Smooth muscle cell of the brain vasculature (primary cell): Measurements from ENCODE around the gene ZNF19.
"Not testable (repeated sequence)": the region's sequence is repeated elsewhere in the genome, so short reads cannot be mapped to it uniquely, and the experiment has no call there.

ENCODE experiments used
- DNase-seq: peaks from one replicate; pipeline ENCODE4 v3.0.0-alpha.2; 2012; ENCODE audit warnings: low read depth, low spot score

Gene ZNF19

DNA sequence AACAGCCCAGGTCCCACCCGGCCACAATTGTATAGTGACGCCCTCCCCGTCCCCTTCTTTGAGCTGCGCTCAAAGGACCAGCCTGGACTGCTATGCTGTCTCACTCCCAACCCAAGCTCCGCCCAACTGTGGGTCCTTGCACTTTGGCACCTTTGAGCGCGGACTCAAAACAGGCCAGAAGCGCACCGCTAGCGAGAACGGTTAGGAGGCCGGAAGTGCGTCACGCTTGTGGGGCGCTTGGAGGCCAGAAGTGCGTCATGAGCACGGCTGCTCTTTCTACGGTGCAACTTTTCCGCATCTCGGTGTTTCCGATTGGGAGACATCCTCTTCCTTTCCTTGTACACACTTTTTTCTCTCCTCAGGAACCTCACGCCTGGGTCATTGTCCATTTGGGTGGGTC lies at the start of gene ZNF19:
ZNF19 (minus strand) TSS at position 203 of the 400 bp plus-strand sequence. CDS start 7,210 bp downstream, outside the sequence.
- DNase-seq: no peak

DNA sequence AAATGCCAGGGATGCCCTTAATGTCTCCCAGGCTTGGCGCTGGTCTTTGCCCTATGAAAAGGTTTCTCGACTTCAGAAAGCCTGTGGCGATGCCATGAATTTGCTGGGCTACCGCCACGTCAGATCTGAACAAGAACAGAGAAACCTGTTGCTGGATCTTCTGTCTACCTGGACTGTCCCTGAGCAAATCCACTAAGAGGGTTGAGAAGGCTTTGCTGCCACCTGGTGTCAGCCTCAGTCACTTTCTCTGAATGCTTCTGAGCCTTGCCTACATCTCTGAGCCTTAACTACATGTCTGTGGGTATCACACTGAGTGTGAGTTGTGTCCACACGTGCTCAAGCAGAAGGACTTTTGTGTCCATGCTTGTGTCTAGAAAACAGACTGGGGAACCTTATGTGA lies 48.5 kb upstream of the ZNF19 start:
- no peak for DNase-seq

DNA sequence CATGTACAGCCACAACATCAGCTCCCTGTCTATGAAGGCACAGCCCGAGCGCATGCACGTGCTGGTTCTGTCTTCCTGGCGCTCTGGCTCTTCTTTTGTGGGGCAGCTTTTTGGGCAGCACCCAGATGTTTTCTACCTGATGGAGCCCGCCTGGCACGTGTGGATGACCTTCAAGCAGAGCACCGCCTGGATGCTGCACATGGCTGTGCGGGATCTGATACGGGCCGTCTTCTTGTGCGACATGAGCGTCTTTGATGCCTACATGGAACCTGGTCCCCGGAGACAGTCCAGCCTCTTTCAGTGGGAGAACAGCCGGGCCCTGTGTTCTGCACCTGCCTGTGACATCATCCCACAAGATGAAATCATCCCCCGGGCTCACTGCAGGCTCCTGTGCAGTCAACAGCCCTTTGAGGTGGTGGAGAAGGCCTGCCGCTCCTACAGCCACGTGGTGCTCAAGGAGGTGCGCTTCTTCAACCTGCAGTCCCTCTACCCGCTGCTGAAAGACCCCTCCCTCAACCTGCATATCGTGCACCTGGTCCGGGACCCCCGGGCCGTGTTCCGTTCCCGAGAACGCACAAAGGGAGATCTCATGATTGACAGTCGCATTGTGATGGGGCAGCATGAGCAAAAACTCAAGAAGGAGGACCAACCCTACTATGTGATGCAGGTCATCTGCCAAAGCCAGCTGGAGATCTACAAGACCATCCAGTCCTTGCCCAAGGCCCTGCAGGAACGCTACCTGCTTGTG lies 47.8 kb upstream of the ZNF19 start:
- no peak for DNase-seq

DNA sequence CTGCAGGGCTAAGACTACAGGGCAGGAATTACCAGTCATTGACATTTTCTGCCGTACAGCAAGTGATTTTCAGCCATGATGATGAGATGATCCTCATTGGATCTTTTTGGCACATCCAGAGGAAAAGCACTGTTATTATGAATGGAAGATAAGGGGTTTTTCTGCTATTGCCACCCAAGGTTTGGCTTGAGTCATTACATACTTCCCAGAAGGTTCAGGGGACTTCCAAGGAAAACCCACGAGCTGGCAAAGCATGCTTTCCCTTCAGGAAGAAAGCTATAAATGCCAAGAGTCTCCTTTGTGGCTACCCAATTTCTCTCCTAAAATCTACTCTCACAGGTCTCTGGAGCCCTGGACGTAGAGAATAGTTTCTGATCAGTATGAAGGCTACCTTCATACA lies 43.2 kb upstream of the ZNF19 start:
- DNase-seq: no peak

DNA sequence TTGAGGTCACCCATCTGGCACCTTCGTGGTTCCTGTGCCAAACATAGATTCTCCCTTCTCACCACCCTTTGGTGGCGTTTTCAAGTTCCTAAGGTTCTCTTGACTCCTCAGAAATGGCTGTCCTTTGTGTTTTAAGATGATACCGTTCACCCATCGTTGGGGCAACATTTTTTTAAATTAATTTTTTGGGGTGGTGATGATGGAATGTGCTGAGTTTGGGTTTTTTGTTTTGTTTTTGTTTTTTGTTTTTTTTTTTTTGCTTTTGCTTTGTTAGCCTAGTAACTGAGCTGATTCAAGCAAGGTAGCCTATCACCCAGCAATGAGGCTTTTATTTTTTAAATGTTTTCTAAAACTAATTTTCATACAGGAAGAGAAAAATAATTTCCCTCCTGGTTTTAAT lies 39.7 kb upstream of the ZNF19 start:
- no peak for DNase-seq

DNA sequence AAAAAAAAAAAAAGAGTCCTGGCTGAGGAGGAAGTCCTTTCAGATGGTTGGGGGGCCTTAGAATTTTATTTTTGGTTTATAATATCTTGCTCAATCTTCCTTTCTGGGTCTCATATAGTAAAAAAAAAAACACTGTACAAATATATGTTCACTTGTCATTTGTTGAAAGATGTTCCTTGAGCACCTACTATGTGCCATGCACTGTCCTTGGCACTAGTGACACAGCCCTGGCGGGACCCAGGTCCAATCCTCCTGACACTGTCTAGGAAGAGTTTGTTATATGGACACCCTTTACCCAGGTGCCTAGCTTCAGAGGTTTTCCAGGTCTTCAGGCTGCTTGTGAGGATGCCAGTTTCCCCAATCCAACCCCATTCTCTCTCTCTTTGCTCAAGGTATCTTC lies 39.1 kb upstream of the ZNF19 start:
- DNase-seq: no peak

DNA sequence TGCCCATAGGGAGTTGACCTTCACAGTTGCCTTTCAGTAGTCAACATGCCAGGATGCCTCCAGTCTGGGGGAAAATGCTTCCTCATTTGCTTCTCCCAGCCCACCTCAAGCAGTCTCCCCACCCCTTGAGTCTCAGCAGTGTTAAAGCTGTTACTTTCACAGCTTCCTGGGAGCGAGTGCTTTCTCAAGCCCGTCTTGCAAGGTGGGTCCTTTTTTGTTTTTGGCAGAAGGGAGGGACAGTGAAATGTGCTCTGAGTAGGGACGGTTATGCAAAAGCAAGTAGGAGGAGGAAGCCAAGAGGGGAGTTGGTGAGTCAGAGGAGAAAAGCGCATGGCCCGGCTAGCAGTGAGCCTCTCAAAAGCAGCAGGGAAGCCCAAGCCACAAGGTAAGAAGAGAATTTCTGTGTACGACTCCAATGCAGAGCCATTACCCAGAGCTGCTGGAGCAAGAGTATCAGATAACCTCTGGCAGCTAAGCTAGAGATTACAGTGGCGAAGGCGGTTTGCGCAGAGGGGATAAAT lies 37.0 kb upstream of the ZNF19 start, which contains the start of gene CHST4:
CHST4 (plus strand) TSS at position 316 of the 521 bp plus-strand sequence. CDS start 10,252 bp downstream, outside the sequence.
- DNase-seq: no peak

DNA sequence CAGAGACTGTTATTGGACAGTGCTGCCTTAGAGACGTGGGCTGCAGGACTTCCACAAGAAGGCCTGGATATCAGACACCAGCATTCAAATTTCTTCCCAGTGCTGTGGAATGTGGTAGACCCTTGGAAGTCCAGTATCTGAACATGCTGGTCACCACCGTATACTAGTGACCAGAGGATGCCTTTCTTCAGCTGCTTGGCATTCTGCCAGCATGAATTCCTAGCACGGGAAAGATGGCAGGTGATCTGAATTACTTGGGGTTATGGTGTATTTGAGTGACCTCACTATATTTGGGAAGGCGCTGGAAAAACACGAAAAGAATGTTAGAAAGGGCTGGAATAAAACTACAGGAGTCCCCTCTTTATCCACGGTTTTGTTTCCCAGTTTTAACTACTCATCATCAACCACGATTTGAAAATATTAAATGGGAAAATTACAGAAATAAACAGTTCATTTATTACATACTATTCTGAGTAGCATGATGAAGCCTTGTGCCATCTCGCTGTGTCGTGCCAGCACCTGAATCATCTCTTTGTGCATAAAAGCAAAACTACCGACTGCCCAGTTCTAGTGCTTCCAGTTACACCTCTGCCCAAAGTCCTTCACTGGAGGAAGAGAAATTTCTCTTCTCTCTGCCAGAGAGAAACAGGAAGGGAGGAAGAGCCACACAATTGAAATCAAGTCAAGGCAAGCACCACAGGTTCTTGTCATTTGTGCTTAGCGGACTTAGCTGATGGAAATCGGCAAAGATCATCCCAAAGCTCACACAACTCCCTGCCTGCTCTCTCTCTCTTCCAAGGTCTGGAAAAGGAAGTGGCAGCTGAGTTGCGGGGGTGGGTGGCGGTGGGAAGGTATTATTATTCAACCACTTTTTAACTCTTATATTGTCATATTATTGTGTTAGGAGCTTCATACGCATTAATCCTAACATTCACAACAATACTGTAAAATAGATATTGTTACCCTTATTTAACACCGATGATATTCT lies 35.7 kb upstream of the ZNF19 start:
- no peak for DNase-seq

DNA sequence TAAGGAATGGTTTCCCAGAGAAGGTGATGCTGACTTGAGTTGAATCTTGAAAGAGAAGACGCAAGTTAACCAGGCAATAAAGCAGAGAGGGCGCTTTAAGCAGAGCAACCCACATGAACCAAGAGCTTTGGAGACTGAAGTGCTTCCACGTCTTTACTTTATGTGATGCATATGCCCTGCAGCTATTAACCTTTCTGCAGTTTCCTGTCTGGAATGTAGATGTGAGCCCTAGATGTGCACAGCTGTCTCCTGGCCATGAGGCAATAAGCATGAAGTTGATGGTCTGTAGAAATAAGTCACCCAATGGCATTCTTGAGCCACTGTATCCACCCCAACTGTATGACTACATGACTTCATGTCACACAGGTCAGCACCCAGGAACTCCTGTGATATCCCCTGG lies 31.4 kb upstream of the ZNF19 start:
- DNase-seq: no peak

DNA sequence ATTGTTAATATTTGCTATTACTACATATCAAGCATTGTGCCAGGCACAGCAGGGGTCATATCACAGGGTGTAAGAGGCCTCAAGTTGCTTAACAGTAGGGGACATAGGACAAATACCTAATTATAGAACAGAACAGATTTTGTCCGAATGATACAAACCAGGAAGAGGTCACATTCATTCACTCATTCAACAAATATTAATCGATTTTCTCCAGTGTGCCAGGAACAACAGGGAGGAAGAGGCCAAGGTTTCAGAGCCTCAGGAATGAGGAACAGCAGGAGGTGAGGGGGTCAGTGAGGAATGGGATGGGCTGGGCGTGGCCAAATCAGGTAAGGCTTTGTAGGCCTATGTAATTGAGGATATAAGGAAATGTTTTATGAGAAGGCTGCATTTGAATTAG lies 25.9 kb upstream of the ZNF19 start:
- no peak for DNase-seq

DNA sequence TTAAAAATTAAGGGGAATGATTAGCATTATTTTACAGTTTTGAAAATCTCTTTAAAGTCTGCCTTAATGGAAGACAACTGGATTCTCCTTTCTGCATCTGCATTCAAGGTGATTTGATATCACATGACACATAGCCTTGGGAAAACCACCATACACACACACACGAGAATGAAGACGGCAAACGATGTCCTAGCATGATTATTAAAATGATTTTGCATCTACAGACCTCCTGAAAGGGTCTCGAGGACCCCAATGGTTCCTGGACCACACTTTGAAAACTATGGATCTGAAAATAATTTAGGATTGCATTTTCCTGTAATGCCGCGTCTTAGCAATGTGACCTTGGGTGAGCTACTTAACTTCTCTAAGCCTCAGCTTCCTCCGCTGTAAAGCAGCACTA lies 25.4 kb upstream of the ZNF19 start:
- no peak for DNase-seq

DNA sequence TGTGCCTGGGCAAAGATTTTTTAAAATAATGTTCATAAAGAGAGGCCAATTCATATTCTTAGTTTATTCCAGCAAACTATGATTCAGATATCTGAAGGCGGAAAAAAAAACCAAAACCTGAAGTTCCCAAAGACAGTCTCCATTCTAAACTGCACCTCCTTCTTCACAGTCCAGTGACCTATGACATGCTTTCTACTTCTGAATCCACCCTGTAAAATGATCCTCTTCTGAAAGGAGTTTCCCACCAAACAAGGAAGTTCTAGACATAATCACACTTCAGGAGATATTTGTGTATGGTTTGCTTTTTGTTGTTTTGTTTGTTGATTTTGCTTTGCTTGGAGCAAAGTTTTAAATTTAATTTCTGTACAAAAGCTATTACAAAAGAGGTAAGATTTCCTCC lies 24.2 kb upstream of the ZNF19 start:
- no peak for DNase-seq

DNA sequence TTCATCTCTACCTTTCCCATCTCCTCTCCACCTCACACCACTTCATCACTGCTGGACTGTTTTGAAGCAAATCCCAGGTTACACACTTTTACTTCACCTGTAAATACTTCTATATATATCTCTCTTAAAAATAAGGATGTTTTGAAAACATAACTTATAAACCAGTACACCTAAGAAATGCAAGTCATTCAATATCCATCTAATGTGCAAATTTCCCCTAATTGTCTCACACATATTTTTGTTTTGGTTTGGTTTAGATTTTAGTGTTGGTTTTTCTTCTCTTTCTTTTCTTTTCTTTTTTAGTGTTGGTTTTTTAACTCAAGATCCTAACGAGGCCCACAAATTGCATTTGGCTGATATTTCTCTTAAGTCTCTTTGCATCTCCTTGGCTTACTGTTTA lies 17.9 kb upstream of the ZNF19 start:
- no peak for DNase-seq

DNA sequence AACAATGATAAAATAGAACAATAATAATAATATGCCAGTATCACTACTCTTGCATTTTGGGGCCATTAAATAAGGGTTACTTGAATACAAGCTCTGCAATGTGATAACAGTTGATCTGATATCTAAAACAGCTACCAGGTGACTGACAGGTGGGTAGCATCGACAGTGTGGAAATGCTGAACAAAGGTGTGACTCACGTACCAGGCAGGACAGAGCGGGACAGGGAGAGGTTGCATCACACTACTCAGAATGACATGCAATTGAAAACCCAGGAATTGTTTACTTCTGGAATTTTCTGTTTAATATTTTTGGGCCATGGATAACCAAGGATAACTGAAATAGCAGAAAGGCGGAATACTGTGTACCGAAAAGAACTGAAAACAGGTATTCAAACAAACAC lies 15.8 kb upstream of the ZNF19 start:
- DNase-seq: no peak

DNA sequence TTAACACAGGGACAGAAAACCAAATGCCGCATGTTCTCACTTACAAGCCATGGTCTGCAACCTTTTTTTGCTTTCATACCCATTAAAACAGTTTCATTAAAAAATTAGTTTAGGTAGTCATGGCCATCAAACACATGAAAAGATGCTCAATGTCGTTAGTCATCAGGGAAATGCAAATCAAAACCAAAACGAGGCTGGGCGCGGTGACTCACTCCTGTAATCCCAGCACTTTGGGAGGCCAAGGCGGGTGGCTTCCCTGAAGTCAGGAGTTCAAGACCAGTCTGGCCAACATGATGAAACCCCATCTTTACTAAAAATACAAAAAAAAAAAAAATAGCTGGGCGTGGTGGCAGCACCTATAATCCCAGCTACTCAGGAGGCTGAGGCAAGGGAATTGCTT lies 14.9 kb upstream of the ZNF19 start:
- DNase-seq: not testable (repeated sequence)

DNA sequence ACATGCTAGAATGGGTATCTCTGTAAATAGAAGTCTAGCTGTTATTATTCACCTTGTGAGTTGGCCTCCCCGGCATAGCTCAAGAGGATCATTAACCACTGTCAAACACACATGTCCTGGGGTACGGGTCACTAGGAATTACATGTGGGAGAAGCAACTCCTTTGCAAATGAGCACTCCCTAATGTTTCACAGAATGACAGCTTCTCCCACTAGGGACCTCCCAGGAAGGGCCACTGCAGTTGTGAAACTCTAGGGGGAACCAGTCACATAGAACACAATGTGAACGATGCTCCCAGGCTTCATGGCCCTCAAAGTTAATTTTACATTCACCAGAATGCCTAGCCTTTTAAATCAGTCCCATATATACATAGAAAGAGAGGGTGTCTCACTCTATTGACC lies 12.4 kb upstream of the ZNF19 start:
- no peak for DNase-seq

DNA sequence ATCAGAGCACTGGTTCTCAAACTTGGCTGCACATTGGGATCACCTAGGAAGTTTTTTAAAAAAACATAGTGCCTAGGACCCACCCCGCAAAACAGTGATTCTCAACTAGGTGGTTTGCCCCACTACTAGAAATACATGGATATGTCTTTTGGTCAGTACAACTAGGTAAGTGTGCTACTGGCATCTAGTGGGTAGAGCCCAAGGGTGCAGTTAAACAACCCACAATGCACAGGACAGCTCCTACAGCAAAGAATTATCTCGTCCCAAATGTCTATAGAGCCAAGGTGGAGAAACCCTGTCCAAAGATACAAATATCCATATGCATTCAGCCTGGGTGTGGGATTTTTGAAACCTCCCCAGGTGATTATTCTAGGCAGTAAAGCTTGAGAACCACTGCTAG lies 11.8 kb upstream of the ZNF19 start:
- DNase-seq: no peak

DNA sequence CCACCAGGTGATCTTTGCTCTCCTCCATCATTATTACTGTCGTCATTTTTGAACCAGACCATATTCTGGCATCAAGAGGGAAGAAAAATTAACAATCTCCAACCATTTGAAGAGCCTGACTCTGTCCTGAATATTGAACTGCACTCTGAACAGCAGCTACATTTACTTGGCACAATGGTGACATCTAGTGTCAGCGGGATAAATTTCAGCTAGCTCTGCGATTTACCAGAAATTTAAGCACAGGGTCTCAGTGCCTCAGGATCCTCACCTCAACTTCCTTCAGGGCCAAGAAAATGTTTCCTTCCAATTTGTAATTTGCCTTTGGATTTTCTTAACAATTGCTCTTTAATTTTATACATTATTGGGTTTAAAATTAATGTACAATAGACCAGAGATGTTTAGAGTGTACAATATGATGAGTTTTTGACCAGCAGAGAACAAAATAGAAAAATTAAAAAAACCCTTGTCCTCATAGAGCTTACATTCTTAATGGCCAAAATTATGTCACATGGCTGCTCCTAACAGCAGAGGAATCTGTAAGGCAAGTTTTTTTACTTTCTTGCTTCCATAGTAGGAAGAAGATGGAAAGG lies 10.7 kb upstream of the ZNF19 start:
- peak; percentile 13 for DNase-seq

DNA sequence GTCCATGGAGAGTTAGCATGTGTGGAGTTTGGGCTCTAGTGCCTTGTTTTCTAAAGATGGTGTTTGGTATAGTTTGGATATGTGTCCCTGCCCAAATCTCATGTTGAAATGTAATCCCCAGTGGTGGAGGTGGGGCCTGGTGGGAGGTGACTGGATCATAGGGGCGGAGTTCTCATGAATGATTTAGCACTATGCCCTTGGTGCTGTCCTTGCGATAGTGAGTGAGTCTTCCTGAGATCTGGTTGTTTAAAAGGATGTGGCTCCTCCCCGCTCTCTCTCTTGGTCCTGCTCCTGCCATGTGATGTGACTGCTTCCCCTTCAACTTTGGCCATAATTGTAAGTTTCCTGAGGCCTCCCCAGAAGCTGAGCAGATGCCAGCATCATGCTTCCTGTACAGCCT lies 8.9 kb upstream of the ZNF19 start:
- no peak for DNase-seq

DNA sequence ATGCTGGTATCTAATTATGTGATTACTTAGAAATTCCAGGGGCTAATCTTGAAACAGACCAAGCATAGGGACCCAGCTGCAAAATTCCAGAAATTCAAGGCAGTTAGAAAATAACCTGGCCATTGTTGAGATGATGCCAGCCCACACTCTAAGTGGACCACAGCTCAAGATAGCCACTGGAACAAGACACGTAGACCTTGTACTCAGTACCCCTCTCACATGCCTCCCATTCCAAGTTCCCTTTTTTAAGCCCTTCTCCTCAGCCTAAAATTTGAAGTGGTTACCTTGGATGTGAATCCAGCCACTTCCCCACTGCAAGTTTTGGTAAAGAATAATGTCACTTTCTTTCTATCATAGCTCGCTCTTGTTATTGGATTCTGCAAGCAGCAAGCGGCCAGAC lies 4.1 kb upstream of the ZNF19 start:
- DNase-seq: no peak

DNA sequence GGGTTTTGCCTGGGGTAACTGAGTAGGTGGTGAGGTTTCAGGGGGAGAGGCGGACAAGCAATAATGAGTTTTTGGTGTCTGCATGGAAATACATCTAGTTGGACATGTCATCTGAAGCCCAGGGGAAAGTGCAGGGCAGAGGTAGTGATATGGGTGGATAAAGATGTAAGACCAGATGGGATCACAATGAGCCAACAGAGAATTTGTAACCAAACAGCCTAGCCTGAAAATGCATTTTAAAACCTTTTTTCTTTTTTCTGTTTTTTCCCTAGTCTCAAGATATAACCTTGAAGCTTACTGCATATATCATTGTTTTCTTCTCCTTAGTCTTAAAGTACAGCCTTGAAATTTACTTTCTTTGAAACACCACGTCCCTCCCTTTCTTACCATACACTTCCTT lies 3.7 kb upstream of the ZNF19 start:
- DNase-seq: no peak

DNA sequence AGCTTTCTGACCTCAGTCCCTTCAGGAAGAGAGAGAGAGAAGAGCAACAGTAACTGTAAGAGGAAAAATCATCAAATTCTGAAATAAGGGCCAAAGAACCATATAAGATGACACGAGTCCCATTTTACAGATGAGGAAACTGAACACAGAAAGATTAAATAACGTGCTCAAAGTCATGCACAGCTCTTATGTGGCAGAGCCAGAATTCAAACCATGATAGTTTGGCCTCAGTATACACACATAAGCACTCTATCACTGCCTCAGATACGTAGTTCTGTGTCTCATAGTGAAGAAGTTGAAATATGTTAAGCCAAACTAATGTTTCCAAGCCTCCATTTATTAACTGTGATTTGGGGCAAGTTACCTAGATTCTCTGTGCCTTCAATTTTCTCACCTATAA lies 1.9 kb upstream of the ZNF19 start:
- DNase-seq: no peak
